ENCODE data around the gene MYO1E.
"Not testable (repeated sequence)": the region's sequence is repeated elsewhere in the genome, so short reads cannot be mapped to it uniquely, and the experiment has no call there.

Gene MYO1E

GRCh38 chr15:59352189-59352588, 20.5 kb downstream of the MYO1E start:
- no peak overlapping the region for H3K4me3 ChIP-seq (ENCODE audit: low read depth, low read length)

GRCh38 chr15:59350421-59350732, 22.3 kb downstream of the MYO1E start:
- H3K4me3 ChIP-seq (ENCODE audit: low read depth, low read length), result no peak overlapping the region

GRCh38 chr15:59349680-59350420, 22.8 kb downstream of the MYO1E start:
- no peak overlapping the region for H3K4me3 ChIP-seq (ENCODE audit: low read depth, low read length)

- H3K4me3 ChIP-seq (ENCODE audit: low read depth, low read length), result no peak overlapping the region
Observed at GRCh38 chr15:59347915-59348314, 24.8 kb downstream of the MYO1E start.

- no peak overlapping the region for H3K4me3 ChIP-seq (ENCODE audit: low read depth, low read length)
Observed at GRCh38 chr15:59346951-59347350, 25.7 kb downstream of the MYO1E start.

GRCh38 chr15:59345326-59345725, 27.3 kb downstream of the MYO1E start:
- H3K4me3 ChIP-seq (ENCODE audit: low read depth, low read length), result no peak overlapping the region

GRCh38 chr15:59344311-59344710, 28.4 kb downstream of the MYO1E start:
- no peak overlapping the region for H3K4me3 ChIP-seq (ENCODE audit: low read depth, low read length)

GRCh38 chr15:59340325-59340724, 32.3 kb downstream of the MYO1E start:
- H3K4me3 ChIP-seq (ENCODE audit: low read depth, low read length), result no peak overlapping the region

- no peak overlapping the region for H3K4me3 ChIP-seq (ENCODE audit: low read depth, low read length)
Observed at GRCh38 chr15:59339252-59339672, 33.4 kb downstream of the MYO1E start.

GRCh38 chr15:59338414-59338813, 34.3 kb downstream of the MYO1E start:
- no peak overlapping the region for H3K4me3 ChIP-seq (ENCODE audit: low read depth, low read length)

- H3K4me3 ChIP-seq (ENCODE audit: low read depth, low read length), result not testable (repeated sequence)
Observed at GRCh38 chr15:59336725-59337124, 35.9 kb downstream of the MYO1E start.

- H3K4me3 ChIP-seq (ENCODE audit: low read depth, low read length), result no peak overlapping the region
Observed at GRCh38 chr15:59335207-59335786, 37.4 kb downstream of the MYO1E start.

GRCh38 chr15:59334076-59334415, 38.6 kb downstream of the MYO1E start:
- H3K4me3 ChIP-seq (ENCODE audit: low read depth, low read length), result no peak overlapping the region

- no peak overlapping the region for H3K4me3 ChIP-seq (ENCODE audit: low read depth, low read length)
Observed at GRCh38 chr15:59333401-59334075, 39.1 kb downstream of the MYO1E start.

- no peak overlapping the region for H3K4me3 ChIP-seq (ENCODE audit: low read depth, low read length)
Observed at GRCh38 chr15:59332009-59332408, 40.7 kb downstream of the MYO1E start.

GRCh38 chr15:59330649-59331048, 42.0 kb downstream of the MYO1E start:
- no peak overlapping the region for H3K4me3 ChIP-seq (ENCODE audit: low read depth, low read length)

- H3K4me3 ChIP-seq (ENCODE audit: low read depth, low read length), result no peak overlapping the region
Observed at GRCh38 chr15:59329570-59330350, 42.9 kb downstream of the MYO1E start.

- H3K4me3 ChIP-seq (ENCODE audit: low read depth, low read length), result no peak overlapping the region
Observed at GRCh38 chr15:59329091-59329490, 43.6 kb downstream of the MYO1E start.

GRCh38 chr15:59327942-59328341, 44.7 kb downstream of the MYO1E start:
- no peak overlapping the region for H3K4me3 ChIP-seq (ENCODE audit: low read depth, low read length)

GRCh38 chr15:59326856-59327255, 45.8 kb downstream of the MYO1E start:
- no peak overlapping the region for H3K4me3 ChIP-seq (ENCODE audit: low read depth, low read length)

GRCh38 chr15:59322056-59322759, 50.5 kb downstream of the MYO1E start:
- no peak overlapping the region for H3K4me3 ChIP-seq (ENCODE audit: low read depth, low read length)

Data from iPS-11a (cell line).